Activated naive CD4-positive, alpha-beta T cell treated with anti-CD3 and anti-CD28 coated beads, Interleukin-2, amount 10 ng/mL, durations not matched to agents 5 hours and 36 hours (primary cell): ENCODE measurements around the gene SLC4A1. TPM values are rescaled to one million over a fixed set of nuclear protein-coding genes. Genes with fewer than 3 reads are reported as not detected.

Experiments used
- microRNA-seq: library from miRNA; unstranded; fragments of <30 nt; microRNA quantifications from one replicate; pipeline ENCODE4 v1.2.0, GENCODE V29; 2022; ENCODE audit warnings: borderline microRNAs expressed, borderline replicate concordance
- total RNA-seq, 2 experiments: library from RNA; stranded (reverse); gene quantifications; one replicate each; pipeline ENCODE4 v1.2.3, GENCODE V29; 2021

The SLC4A1 gene
- not detected for total RNA-seq

DNA sequence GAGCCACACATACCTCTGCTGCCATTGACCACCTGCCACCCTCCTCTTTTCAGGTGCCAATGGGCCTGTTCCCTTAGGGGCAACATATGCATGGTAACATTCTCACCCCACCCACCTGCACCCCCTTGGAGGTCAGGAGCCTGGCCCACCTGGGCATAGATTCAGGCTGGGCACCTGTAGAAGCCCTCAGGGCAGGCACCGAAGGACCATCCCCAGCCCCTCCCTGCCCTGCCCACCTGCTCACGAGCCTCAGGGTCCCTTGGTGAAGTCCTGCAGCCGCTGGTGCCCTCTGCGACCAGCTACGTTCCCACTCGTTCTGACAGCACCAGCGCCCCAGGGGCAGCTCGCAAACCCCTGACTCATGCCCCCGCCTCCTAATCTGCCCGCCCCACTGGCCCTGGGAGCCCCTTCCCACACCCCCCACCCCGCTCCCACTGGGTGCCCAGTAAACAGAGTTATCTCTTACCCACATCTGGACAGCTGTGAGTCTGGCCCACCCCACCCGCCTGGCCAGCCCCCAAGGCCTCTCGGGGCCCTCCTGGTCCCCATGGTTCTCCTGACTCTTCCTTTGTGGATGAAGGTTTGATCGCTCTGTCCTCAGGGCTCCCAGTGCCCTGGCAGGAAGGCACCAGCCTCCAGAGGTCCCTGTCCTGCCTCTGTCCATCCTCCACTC, at the start of gene SLC4A1:
SLC4A1 (minus strand) TSS at position 318 of the 673 bp plus-strand sequence. CDS start 5,269 bp downstream, outside the sequence.

DNA sequence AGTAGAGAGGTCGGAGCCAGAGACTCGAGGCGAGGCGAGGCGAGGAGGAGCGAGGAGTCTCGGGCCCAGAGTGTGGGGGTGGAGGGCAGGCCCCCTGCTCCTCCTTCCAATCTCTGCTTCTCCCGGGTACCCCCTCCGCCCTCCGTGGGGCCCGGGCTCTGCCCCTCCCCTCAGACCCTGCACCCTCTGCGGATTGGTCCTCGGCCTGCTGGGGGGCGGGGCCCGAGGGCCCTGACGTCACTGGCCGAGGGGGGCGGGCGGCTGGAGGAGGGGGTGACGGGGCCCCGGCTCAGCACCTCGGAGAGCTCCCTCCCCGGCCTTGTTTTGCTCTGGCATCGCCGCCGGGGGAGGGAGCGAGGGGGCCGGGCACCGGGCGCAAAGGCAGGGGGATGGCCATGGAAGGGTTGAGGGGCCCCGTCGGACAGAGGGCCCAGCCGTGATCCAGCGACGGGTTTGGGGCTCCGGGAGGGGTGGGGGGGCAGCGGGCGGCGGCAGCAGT, 40.4 kb upstream of the SLC4A1 start, which contains the start of gene RUNDC3A:
RUNDC3A (plus strand) TSS at position 282 of the 499 bp plus-strand sequence. CDS start 232 bp downstream, outside the sequence.

DNA sequence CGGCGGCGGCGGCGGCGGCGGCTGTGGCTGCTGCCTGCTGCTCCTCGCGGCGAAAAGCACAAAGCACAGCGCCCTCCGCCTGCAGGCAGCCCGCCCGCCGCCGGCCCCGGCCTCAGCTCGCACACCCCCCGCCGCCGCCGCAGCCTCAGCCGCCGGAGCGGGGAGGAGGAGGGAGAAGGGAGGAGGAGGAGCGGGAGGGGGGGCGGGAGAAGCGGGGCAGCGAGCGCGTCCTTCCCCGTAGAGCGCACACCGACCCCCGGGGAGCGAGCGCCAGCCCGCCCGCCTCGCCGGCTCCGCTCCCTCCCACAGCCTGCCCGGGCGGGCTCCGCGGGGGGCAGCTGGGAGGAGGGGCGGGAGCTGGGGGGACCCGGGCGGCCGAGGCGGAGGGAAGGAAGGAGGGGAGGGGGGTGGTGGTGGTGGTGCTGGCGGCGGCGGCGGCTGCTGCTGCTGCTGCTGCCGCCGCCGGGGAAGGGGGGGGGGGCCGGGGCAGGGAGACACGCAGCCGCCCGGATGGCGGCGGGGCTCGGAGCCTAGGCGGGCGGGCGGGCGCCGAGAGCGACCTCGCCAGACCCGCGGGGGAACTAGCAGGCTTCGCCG, 48.2 kb downstream of the SLC4A1 start, which contains the start of gene UBTF:
UBTF (minus strand) TSS at position 60 of the 597 bp plus-strand sequence. CDS start 1,446 bp downstream, outside the sequence.

DNA sequence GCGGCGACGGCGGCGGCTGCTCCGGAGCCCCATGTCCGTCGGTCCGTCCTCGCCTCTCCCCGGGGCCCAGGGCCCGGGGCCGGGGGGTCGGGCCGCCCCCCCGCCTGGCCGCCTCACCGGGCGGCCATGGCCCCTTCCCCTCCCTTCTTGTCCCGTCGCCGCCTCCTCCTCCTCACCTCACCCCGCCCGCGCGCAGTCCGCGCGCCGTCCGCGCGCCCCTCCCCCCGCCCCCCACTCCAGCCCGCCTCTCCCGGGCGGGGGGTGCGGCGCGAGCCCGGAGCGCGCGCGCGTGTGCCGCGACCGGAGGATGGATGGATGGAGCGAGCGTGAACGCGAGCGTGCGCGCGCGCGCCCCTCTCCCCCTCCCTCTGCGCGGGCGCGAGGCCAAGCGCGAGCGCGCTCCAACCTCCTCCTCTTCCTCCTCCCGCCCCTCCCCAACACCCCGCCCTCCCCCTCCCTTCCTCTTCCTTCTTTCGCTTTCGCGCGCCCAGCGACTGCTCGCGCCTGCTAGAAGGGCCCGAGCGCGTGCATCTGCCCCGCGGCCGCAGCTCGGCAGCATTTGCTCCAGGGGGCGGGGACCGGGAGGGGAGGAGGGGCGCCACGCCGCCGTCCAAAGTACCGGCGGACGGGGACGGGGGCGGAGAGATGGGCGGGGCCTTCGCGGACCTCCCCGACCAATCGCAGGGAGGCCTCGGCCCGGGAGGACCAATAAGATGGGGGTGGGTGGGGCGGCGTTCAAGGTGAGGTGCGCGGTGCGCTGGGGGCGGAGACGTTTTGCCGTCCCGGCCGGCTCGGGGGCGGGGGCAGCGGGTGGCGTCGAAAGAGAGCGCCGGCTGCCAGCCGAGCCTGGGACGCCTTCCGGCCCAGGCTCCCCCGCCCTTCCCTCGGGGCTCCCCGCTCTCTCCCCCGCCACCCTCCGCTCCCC, 68.1 kb downstream of the SLC4A1 start, which contains the start of gene ATXN7L3:
ATXN7L3 (minus strand) TSS at position 332 of the 925 bp plus-strand sequence. CDS start 1,814 bp downstream, outside the sequence.

Small RNAs within 50 kb of the gene (microRNA-seq; reads per million reads assigned to microRNA genes)
- not detected for gene MIR6782

Other genes with a start within 250 kb of the SLC4A1 start
- gene LSM12, start 201.5 kb downstream of the SLC4A1 start, total RNA-seq, result 10 to 100 TPM; 51.4 to 53.2 TPM
- 10 to 100 TPM; 17.9 to 18.1 TPM for gene G6PC3, start 197.4 kb downstream of the SLC4A1 start, total RNA-seq
- 10 to 100 TPM; 49.0 to 51.0 TPM for gene HDAC5, start 144.5 kb downstream of the SLC4A1 start, total RNA-seq
- gene HROB, start 126.2 kb downstream of the SLC4A1 start, total RNA-seq, result 10 to 100 TPM; 11.2 to 11.9 TPM
- under 1 TPM in 1 of 2 experiments, not detected in 1; 0.23 TPM for gene ASB16, start 97.4 kb downstream of the SLC4A1 start, total RNA-seq
- gene TMUB2, start 81.2 kb downstream of the SLC4A1 start, total RNA-seq, result 10 to 100 TPM; 31.5 to 35.2 TPM
- 100 to 1,000 TPM; 108 to 113 TPM for gene ATXN7L3, start 68.3 kb downstream of the SLC4A1 start, total RNA-seq
- 100 to 1,000 TPM; 170 to 171 TPM for gene UBTF, start 48.5 kb downstream of the SLC4A1 start, total RNA-seq
- under 1 TPM; 0.05 to 0.07 TPM for gene RUNDC3A, start 40.5 kb upstream of the SLC4A1 start, total RNA-seq
- 10 to 100 TPM; 94.2 to 95.0 TPM for gene SLC25A39, start 56.7 kb upstream of the SLC4A1 start, total RNA-seq
- gene GRN, start 77.2 kb upstream of the SLC4A1 start, total RNA-seq, result 10 to 100 TPM; 72.4 to 73.4 TPM
- gene FAM171A2, start 95.7 kb upstream of the SLC4A1 start, total RNA-seq, result under 1 TPM; 0.15 to 0.19 TPM
- under 1 TPM; 0.40 to 0.65 TPM for gene ITGA2B, start 121.5 kb upstream of the SLC4A1 start, total RNA-seq
- gene GPATCH8, start 235.3 kb upstream of the SLC4A1 start, total RNA-seq, result 10 to 100 TPM; 41.7 to 47.5 TPM